Liver (tissue), 10 donors: ENCODE measurements around the gene KLHL12. TPM values are rescaled to one million over a fixed set of nuclear protein-coding genes. Genes with fewer than 3 reads are reported as not detected.

Experiments used
- DNase-seq: peaks from one replicate; pipeline ENCODE4 v3.0.0-alpha.2; 2017; ENCODE audit warnings: low spot score
- H3K27ac ChIP-seq, 2 donors: one replicate each; pipeline ENCODE4 v1.7.0; 2013; ENCODE audit warnings: inconsistent platforms in 2 of 2, low read length in 2 of 2, control low read depth in 1 of 2, low read depth in 1 of 2, mild to moderate bottlenecking in 1 of 2
- H3K27me3 ChIP-seq, 4 donors: one replicate each; pipeline versions ENCODE4 v1.6.1 to v1.7.0; 2013; ENCODE audit warnings: low read length in 3 of 4, inconsistent platforms in 1 of 4, mild to moderate bottlenecking in 1 of 4, moderate library complexity in 1 of 4; ENCODE audit not compliant: control insufficient read depth in 4 of 4, insufficient read depth in 4 of 4
- H3K36me3 ChIP-seq, 4 donors: one replicate each; pipeline versions ENCODE4 v1.6.1 to v1.7.0; 2013; ENCODE audit warnings: low read length in 3 of 4, mild to moderate bottlenecking in 3 of 4, low read depth in 1 of 4, moderate library complexity in 1 of 4; ENCODE audit not compliant: control insufficient read depth in 4 of 4, insufficient read depth in 3 of 4
- H3K4me1 ChIP-seq, 4 donors: one replicate each; pipeline versions ENCODE4 v1.6.1 to v1.7.0; 2013; ENCODE audit warnings: low read length in 3 of 4, mild to moderate bottlenecking in 3 of 4, moderate library complexity in 1 of 4; ENCODE audit not compliant: control insufficient read depth in 4 of 4, insufficient read depth in 4 of 4
- H3K4me3 ChIP-seq, 3 donors: one replicate each; pipeline versions ENCODE4 v1.6.1 to v1.7.0; 2013; ENCODE audit warnings: low read length in 3 of 3, control low read depth in 1 of 3, low read depth in 1 of 3, mild to moderate bottlenecking in 1 of 3
- H3K9ac ChIP-seq, 2 donors: one replicate each; pipeline ENCODE4 v1.7.0; 2013; ENCODE audit warnings: low read length in 2 of 2, mild to moderate bottlenecking in 2 of 2, moderate library complexity in 2 of 2, control low read depth in 1 of 2, low read depth in 1 of 2
- H3K9me3 ChIP-seq, 4 donors: one replicate each; pipeline versions ENCODE4 v1.6.1 to v1.7.0; 2013; ENCODE audit warnings: low read length in 3 of 4; ENCODE audit not compliant: control insufficient read depth in 4 of 4
- ATF3 ChIP-seq: IDR thresholded peaks from 2 replicates; pipeline ENCODE4 v1.6.1; 2016; ENCODE audit warnings: antibody characterized with exemption
- CTCF ChIP-seq: fragments of 150-350 bp; IDR thresholded peaks from 2 replicates; pipeline ENCODE4 v1.5.1; 2017; ENCODE audit warnings: improper control_type of control experiment, low read depth, low read length; ENCODE audit not compliant: missing input control
- EGR1 ChIP-seq, 2 donors: IDR thresholded peaks; 2 replicates each; pipeline ENCODE4 v1.6.1; 2016 to 2018; ENCODE audit warnings: antibody characterized with exemption in 2 of 2, low read depth in 2 of 2
- FOXA1 ChIP-seq: IDR thresholded peaks from 2 replicates; pipeline ENCODE4 v1.6.1; 2016; ENCODE audit warnings: antibody characterized with exemption
- FOXA2 ChIP-seq: IDR thresholded peaks from 2 replicates; pipeline ENCODE4 v1.6.1; 2016; ENCODE audit warnings: antibody characterized with exemption
- GABPA ChIP-seq, 2 donors: IDR thresholded peaks in 1 of 2; conservative IDR thresholded peaks in 1 of 2; 2 replicates each; pipeline ENCODE4 v1.6.1; 2016; ENCODE audit warnings: antibody characterized with exemption in 2 of 2, mild to moderate bottlenecking in 1 of 2, moderate library complexity in 1 of 2
- HNF4A ChIP-seq, 2 donors: conservative IDR thresholded peaks; 2 replicates each; pipeline ENCODE4 v1.6.1; 2016; ENCODE audit warnings: antibody characterized with exemption in 2 of 2, mild to moderate bottlenecking in 2 of 2
- HNF4G ChIP-seq: IDR thresholded peaks from 2 replicates; pipeline ENCODE4 v1.6.1; 2016; ENCODE audit warnings: antibody characterized with exemption
- JUND ChIP-seq, 2 donors: IDR thresholded peaks; 2 replicates each; pipeline ENCODE4 v1.6.1; 2016; ENCODE audit warnings: antibody characterized with exemption in 2 of 2
- MAX ChIP-seq: IDR thresholded peaks from 2 replicates; pipeline ENCODE4 v1.6.1; 2016; ENCODE audit warnings: antibody characterized with exemption
- RAD21 ChIP-seq, 2 donors: IDR thresholded peaks; 2 replicates each; pipeline ENCODE4 v1.6.1; 2016; ENCODE audit warnings: antibody characterized with exemption in 2 of 2, mild to moderate bottlenecking in 2 of 2
- REST ChIP-seq: IDR thresholded peaks from 2 replicates; pipeline ENCODE4 v1.6.1; 2016; ENCODE audit warnings: antibody characterized with exemption, mild to moderate bottlenecking
- RXRA ChIP-seq, 2 donors: IDR thresholded peaks; 2 replicates each; pipeline ENCODE4 v1.6.1; 2017 to 2018; ENCODE audit warnings: antibody characterized with exemption in 2 of 2, mild to moderate bottlenecking in 1 of 2
- SP1 ChIP-seq: IDR thresholded peaks from 2 replicates; pipeline ENCODE4 v1.6.1; 2018; ENCODE audit warnings: antibody characterized with exemption, mild to moderate bottlenecking
- TAF1 ChIP-seq: conservative IDR thresholded peaks from 2 replicates; pipeline ENCODE4 v1.6.1; 2016; ENCODE audit warnings: antibody characterized with exemption, mild to moderate bottlenecking
- ZBTB33 ChIP-seq: IDR thresholded peaks from 2 replicates; pipeline ENCODE4 v1.6.1; 2016; ENCODE audit warnings: antibody characterized with exemption
- WGBS: extraction: QIAGEN DNeasy Blood & Tissue Kit; methylation state at CpG from one replicate; pipeline ENCODE4 v1.1.7; 2013; 5-methylcytosine and 5-hydroxymethylcytosine counted together
- polyA plus RNA-seq, 2 donors: library from polyadenylated mRNA; stranded (reverse) in 1 of 2; unstranded in 1 of 2; fragments of 200-250 nt in 1 of 2; fragments of >200 nt in 1 of 2; fragmentation: Nextera tagmentation in 1 of 2; extraction: Ambion mirVana in 1 of 2; gene quantifications; one replicate each; pipeline versions ENCODE4 v1.2.1 to v1.2.3, GENCODE V29; 2013 to 2015
- small RNA-seq: library from RNA; depleted of rRNA; stranded (forward); fragments of <200 nt; gene quantifications from one replicate; pipeline ENCODE3, GENCODE V24; 2014
- total RNA-seq, 2 donors: library from RNA; depleted of rRNA; stranded (reverse); fragments of >200 nt; gene quantifications; one replicate each; pipeline ENCODE4 v1.2.3, GENCODE V29; 2014
- donor health status: healthy.
- donor health status: healthy.
- donor health status: healthy.
- donor health status: healthy.
- donor health status: healthy.

KLHL12 gene
- total and polyA plus RNA-seq, 4 donors = 7.2 to 17.5 (median 10.4) TPM

- no peak for DNase-seq
- no peak for TF ChIP-seq HNF4A (conservative IDR thresholded peaks at IDR 0.05)
- TF ChIP-seq RXRA (IDR thresholded peaks at IDR 0.05) = no peak
- no peak for TF ChIP-seq FOXA2
- TF ChIP-seq JUND (IDR thresholded peaks at IDR 0.05) = no peak
- no peak for TF ChIP-seq HNF4G
- no peak for TF ChIP-seq REST
- no peak for TF ChIP-seq SP1
- TF ChIP-seq RAD21 (IDR thresholded peaks at IDR 0.05) = no peak
- TF ChIP-seq MAX = no peak
- no peak for TF ChIP-seq FOXA1
- TF ChIP-seq EGR1 (IDR thresholded peaks at IDR 0.05; ENCODE audit: low read depth in 2 of 2) = no peak
- no peak for TF ChIP-seq TAF1
- TF ChIP-seq ZBTB33 = no peak
- no peak for TF ChIP-seq ATF3
- no peak for TF ChIP-seq GABPA (IDR thresholded peaks at IDR 0.05 in 1 of 2, conservative IDR thresholded peaks at IDR 0.05 in 1 of 2)
- no peak for TF ChIP-seq CTCF
These were observed 84.0 kb downstream of the KLHL12 start for GRCh38 chr1:202843081-202843480.

More at GRCh38 chr1:202843081-202843480, 84.0 kb downstream of the KLHL12 start:
- H3K4me1 ChIP-seq = peaks cover 0 to 3% (median 1%) of the 10 kb centered on the region in 4 donors
- no peaks in the 10 kb centered on the region for H3K9me3 ChIP-seq
- no peak overlapping the region for H3K4me3 ChIP-seq
- 94% methylated on average over 11 of the region's 11 CpGs for WGBS
- no peaks in the 10 kb centered on the region for H3K27me3 ChIP-seq
- H3K9ac ChIP-seq = no peak overlapping the region
- H3K27ac ChIP-seq = no peak overlapping the region
- no peaks in the 10 kb centered on the region for H3K36me3 ChIP-seq

Small RNA genes within 50 kb of the gene (small RNA-seq; reads per million reads assigned to genes)
- not detected for gene RF00019

Other genes with a start within 250 kb of the KLHL12 start
- gene SYT2, start 216.8 kb downstream of the KLHL12 start, total RNA-seq = not detected
- under 1 TPM; under 0.01 to 0.07 TPM for gene SYT2, start 216.8 kb downstream of the KLHL12 start, polyA plus RNA-seq
- 10 to 100 TPM; 19.6 to 33.7 TPM for gene KDM5B, start 118.8 kb downstream of the KLHL12 start, total RNA-seq
- 10 to 100 TPM in 1 of 2 donors, 1 to 10 TPM in 1; 3.4 to 10.0 TPM for gene KDM5B, start 118.8 kb downstream of the KLHL12 start, polyA plus RNA-seq
- gene PCAT6, start 116.3 kb downstream of the KLHL12 start, total RNA-seq = not detected
- 1 to 10 TPM in 1 of 2 donors, under 1 TPM in 1; 0.23 to 1.2 TPM for gene PCAT6, start 116.3 kb downstream of the KLHL12 start, polyA plus RNA-seq
- 1 to 10 TPM; 3.9 to 4.7 TPM for gene RABIF, start 38.1 kb downstream of the KLHL12 start, total RNA-seq
- 1 to 10 TPM; 3.6 to 7.5 TPM for gene RABIF, start 38.1 kb downstream of the KLHL12 start, polyA plus RNA-seq
- gene ADIPOR1, start 31.1 kb upstream of the KLHL12 start, total RNA-seq = 100 to 1,000 TPM in 1 of 2 donors, 10 to 100 TPM in 1; 78.9 to 175 TPM
- gene ADIPOR1, start 31.1 kb upstream of the KLHL12 start, polyA plus RNA-seq = 10 to 100 TPM; 58.5 to 62.0 TPM
- gene CYB5R1, start 40.0 kb upstream of the KLHL12 start, total RNA-seq = 10 to 100 TPM; 32.6 to 36.5 TPM
- 10 to 100 TPM; 29.4 to 33.7 TPM for gene CYB5R1, start 40.0 kb upstream of the KLHL12 start, polyA plus RNA-seq
- 10 to 100 TPM; 46.6 to 48.9 TPM for gene TMEM183A, start 80.1 kb upstream of the KLHL12 start, total RNA-seq
- gene TMEM183A, start 80.1 kb upstream of the KLHL12 start, polyA plus RNA-seq = 10 to 100 TPM; 21.0 to 24.3 TPM
- under 1 TPM; 0.08 to 0.33 TPM for gene PPFIA4, start 99.3 kb upstream of the KLHL12 start, total RNA-seq
- under 1 TPM; 0.07 to 0.22 TPM for gene PPFIA4, start 99.3 kb upstream of the KLHL12 start, polyA plus RNA-seq
- gene MYOG, start 158.8 kb upstream of the KLHL12 start, total RNA-seq = not detected
- gene MYOG, start 158.8 kb upstream of the KLHL12 start, polyA plus RNA-seq = not detected
- 1 to 10 TPM in 1 of 2 donors, under 1 TPM in 1; 0.33 to 1.1 TPM for gene ADORA1, start 200.5 kb upstream of the KLHL12 start, total RNA-seq
- gene ADORA1, start 200.5 kb upstream of the KLHL12 start, polyA plus RNA-seq = under 1 TPM; 0.37 to 0.38 TPM
- under 1 TPM in 1 of 2 donors, not detected in 1; 0.09 TPM for gene MYBPH, start 248.6 kb upstream of the KLHL12 start, total RNA-seq
- gene MYBPH, start 248.6 kb upstream of the KLHL12 start, polyA plus RNA-seq = not detected